B cell (primary cell): ENCODE measurements around the gene CALHM3. TPM values are rescaled to one million over a fixed set of nuclear protein-coding genes. Genes with fewer than 3 reads are reported as not detected.

Source experiments
- ATAC-seq: fragments of 200-7000 bp; cut with Tn5 transposase; one replicate; pipeline ENCODE4 v1.10.0; 2021; ENCODE audit warnings: low read depth, mild to moderate bottlenecking, moderate number of reproducible peaks, moderate library complexity
- CTCF ChIA-PET: fragments of 350-600 bp; sonication (Branson Sonifier 250); formaldehyde crosslinking; loops from one replicate; lab custom pipeline; 2021; ENCODE audit warnings: antibody characterized with exemption, inconsistent platforms; lab: Charles Lee
- POLR2A ChIA-PET: fragments of 350-600 bp; sonication (Branson Sonifier 250); formaldehyde crosslinking; loops from one replicate; lab custom pipeline; 2021; ENCODE audit warnings: antibody characterized with exemption; lab: Charles Lee
- DNase-seq: peaks from one replicate; pipeline ENCODE4 v3.0.0; 2013
- H2AFZ ChIP-seq: 2 replicates; pipeline ENCODE4 v1.6.1; 2012; ENCODE audit warnings: mild to moderate bottlenecking, low read depth, low read length; ENCODE audit not compliant: insufficient read depth, poor library complexity, severe bottlenecking
- H3K27ac ChIP-seq, 2 donors: 1 replicate in 1 of 2; 2 replicates in 1 of 2; pipeline ENCODE4 v1.5.1; 2012 to 2013; ENCODE audit warnings: low read length in 2 of 2, mild to moderate bottlenecking in 2 of 2, moderate library complexity in 1 of 2
- H3K27me3 ChIP-seq, 4 experiments: fragments of 200-600 bp in 1 of 4; sonication (generic) in 1 of 4; replicated peaks in 1 of 4; 1 replicate in 2 of 4; 2 replicates in 2 of 4; pipeline versions ENCODE4 v1.6.1 to v1.7.0; 2013 to 2016; ENCODE audit warnings: low read length in 3 of 4, mild to moderate bottlenecking in 2 of 4, mixed read lengths in 1 of 4, moderate library complexity in 1 of 4; ENCODE audit not compliant: insufficient read depth in 4 of 4, control insufficient read depth in 3 of 4; ENCODE audit errors: control extremely low read depth in 1 of 4
- H3K36me3 ChIP-seq, 2 experiments: replicated peaks in 1 of 2; 1 replicate in 1 of 2; 2 replicates in 1 of 2; pipeline versions ENCODE4 v1.6.1 to v1.7.1; 2013; ENCODE audit warnings: low read length in 1 of 2; ENCODE audit not compliant: insufficient read depth in 2 of 2, control insufficient read depth in 1 of 2; ENCODE audit errors: control extremely low read depth in 1 of 2, extremely low read depth in 1 of 2
- H3K4me1 ChIP-seq, 2 donors: fragments of 200-600 bp in 1 of 2; sonication (generic) in 1 of 2; 1 replicate in 1 of 2; 2 replicates in 1 of 2; pipeline versions ENCODE4 v1.5.1 to v1.6.1; 2013 to 2017; ENCODE audit warnings: low read length in 2 of 2; ENCODE audit not compliant: control insufficient read depth in 2 of 2, insufficient read depth in 2 of 2
- H3K4me2 ChIP-seq: replicated peaks from 2 replicates; pipeline ENCODE3; 2012; ENCODE audit warnings: mild to moderate bottlenecking, low read depth, low read length; ENCODE audit not compliant: poor library complexity, severe bottlenecking
- H3K4me3 ChIP-seq, 5 experiments: fragments of 200-600 bp in 1 of 5; sonication (generic) in 1 of 5; 1 replicate in 3 of 5; 2 replicates in 2 of 5; pipeline versions ENCODE4 v1.5.1 to v1.7.0; 2011 to 2016; ENCODE audit warnings: low read length in 4 of 5, mild to moderate bottlenecking in 4 of 5, low read depth in 2 of 5, control low read depth in 1 of 5, moderate library complexity in 1 of 5; ENCODE audit not compliant: insufficient read depth in 1 of 5; ENCODE audit errors: control extremely low read depth in 1 of 5, extremely low read depth in 1 of 5
- H3K79me2 ChIP-seq: fragments of 200-600 bp; sonication (generic); one replicate; pipeline ENCODE4 v1.6.0; 2016; ENCODE audit warnings: low read length; ENCODE audit not compliant: control insufficient read depth, insufficient read depth
- H3K9ac ChIP-seq: fragments of 200-600 bp; sonication (generic); 2 replicates; pipeline ENCODE4 v1.6.1; 2017; ENCODE audit warnings: mild to moderate bottlenecking, low read length, moderate library complexity
- H3K9me3 ChIP-seq, 3 donors: one replicate each; pipeline versions ENCODE4 v1.6.1 to v1.7.1; 2013; ENCODE audit warnings: low read length in 2 of 3; ENCODE audit not compliant: control insufficient read depth in 2 of 3, insufficient read depth in 1 of 3; ENCODE audit errors: control extremely low read depth in 1 of 3
- H4K20me1 ChIP-seq: 2 replicates; pipeline ENCODE4 v1.6.0; 2012; ENCODE audit warnings: mild to moderate bottlenecking, low read length; ENCODE audit not compliant: insufficient read depth, control insufficient read depth, poor library complexity, severe bottlenecking
- H3K27ac Mint-ChIP-seq: one replicate; pipeline ENCODE4 v1.8.0; 2021; ENCODE audit warnings: mixed read lengths
- H3K27me3 Mint-ChIP-seq: one replicate; pipeline ENCODE4 v1.8.0; 2021; ENCODE audit warnings: mixed read lengths
- H3K4me1 Mint-ChIP-seq: one replicate; pipeline ENCODE4 v1.8.0; 2021; ENCODE audit warnings: mixed read lengths
- H3K4me3 Mint-ChIP-seq: one replicate; pipeline ENCODE4 v1.8.0; 2021; ENCODE audit warnings: mixed read lengths
- H3K9me3 Mint-ChIP-seq: one replicate; pipeline ENCODE4 v1.8.0; 2022; ENCODE audit warnings: mixed read lengths; ENCODE audit not compliant: insufficient read depth
- EZH2 ChIP-seq: IDR thresholded peaks from 2 replicates; pipeline ENCODE4 v1.6.1; 2012; ENCODE audit warnings: borderline replicate concordance, low read depth, mild to moderate bottlenecking, moderate library complexity, low read length; ENCODE audit not compliant: insufficient read depth, poor library complexity, severe bottlenecking
- WGBS: methylation state at CpG from one replicate; pipeline ENCODE4 v1.1.5; 2013; ENCODE audit warnings: missing lambda C conversion rate; ENCODE audit not compliant: insufficient coverage; 5-methylcytosine and 5-hydroxymethylcytosine counted together
- intact Hi-C: fragments of 100-400 bp; cut with micrococcal nuclease; formaldehyde crosslinking; loops from one replicate; pipeline ENCODE4 v1.10.0; 2022
- polyA plus RNA-seq: library from polyadenylated mRNA; depleted of rRNA; stranded (reverse); fragments of >200 nt; gene quantifications from 2 replicates; pipeline ENCODE4 v1.2.3, GENCODE V29; 2012
- total RNA-seq, 2 donors: library from RNA; stranded (reverse); fragments of 120-200 nt in 1 of 2; gene quantifications; 1 replicate in 1 of 2; 2 replicates in 1 of 2; pipeline versions ENCODE4 v1.2.3 to v1.2.4, GENCODE V29; 2013 to 2022
- TF ChIP-seq, protein P1 (sequence below): fragments of 200-600 bp; IDR thresholded peaks from one replicate; pipeline ENCODE4 v1.8.0; 2022; ENCODE audit warnings: antibody characterized with exemption, mild to moderate bottlenecking

Gene CALHM3
- total and polyA plus RNA-seq, 2 donors (not counting 1 experiment from before 2014, with no cell fraction given), result not detected

DNA sequence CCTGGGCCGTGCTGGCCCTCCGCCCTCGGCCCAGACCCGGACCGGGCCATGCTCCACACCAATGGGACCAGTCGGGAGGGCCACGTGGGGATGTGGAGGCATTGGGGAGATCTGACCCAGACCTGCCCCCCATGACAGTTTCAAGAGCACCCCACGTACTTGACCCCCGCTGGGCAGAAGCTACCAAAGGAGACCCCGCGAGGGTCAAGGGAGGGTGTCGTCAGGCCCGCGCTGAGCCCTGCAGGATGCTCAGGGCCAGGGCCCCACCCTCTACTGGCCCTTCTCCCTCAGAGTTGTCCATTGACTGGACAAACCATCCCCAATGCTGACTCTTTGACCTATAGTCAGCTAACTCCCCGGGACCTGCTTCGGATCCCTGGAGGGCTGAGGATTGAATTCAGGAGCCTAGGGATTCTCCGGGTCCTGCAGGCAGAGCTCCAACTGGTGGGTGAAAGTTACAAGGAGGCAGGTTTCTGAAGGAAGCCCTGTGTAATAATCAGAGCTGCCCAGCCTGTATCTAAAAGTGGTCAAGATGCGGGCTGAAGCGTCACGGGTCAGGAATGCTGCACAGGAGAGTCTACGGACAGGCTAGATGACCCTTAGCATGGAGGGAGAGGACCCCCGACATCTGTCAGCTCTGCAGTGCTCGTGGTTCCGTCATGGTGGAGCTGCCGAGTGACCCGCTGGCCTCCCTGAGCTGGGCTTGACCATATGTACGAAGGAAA, 26.4 kb downstream of the CALHM3 start:
- Mint-ChIP-seq H3K27ac (peak overlapping the region; percentile 89), H3K27me3 (no peaks in the 10 kb centered on the region), H3K9me3 (no peaks in the 10 kb centered on the region), H3K4me3 (peak overlapping the region; percentile 93), H3K4me1 (peaks cover 44% of the 10 kb centered on the region)
- ChIA-PET CTCF (interaction anchor here (0.6 to 7.1 kb wide), 12 partner anchors 10 to 1247 kb away, joined by 3 to 50 read pairs (median 6); no protein-coding TSS in a partner anchor), POLR2A (interaction anchor here (0.5 to 2.5 kb wide), 5 partner anchors 14 to 35 kb away, joined by 3 to 24 read pairs (median 6); no protein-coding TSS in a partner anchor)
- peaks cover 20 to 39% of the 10 kb centered on the region in 2 donors for H3K4me1 ChIP-seq
- peaks cover 18% of the 10 kb centered on the region for H3K79me2 ChIP-seq
- TF ChIP-seq EZH2, result no peak
- TF ChIP-seq, protein P1, sequence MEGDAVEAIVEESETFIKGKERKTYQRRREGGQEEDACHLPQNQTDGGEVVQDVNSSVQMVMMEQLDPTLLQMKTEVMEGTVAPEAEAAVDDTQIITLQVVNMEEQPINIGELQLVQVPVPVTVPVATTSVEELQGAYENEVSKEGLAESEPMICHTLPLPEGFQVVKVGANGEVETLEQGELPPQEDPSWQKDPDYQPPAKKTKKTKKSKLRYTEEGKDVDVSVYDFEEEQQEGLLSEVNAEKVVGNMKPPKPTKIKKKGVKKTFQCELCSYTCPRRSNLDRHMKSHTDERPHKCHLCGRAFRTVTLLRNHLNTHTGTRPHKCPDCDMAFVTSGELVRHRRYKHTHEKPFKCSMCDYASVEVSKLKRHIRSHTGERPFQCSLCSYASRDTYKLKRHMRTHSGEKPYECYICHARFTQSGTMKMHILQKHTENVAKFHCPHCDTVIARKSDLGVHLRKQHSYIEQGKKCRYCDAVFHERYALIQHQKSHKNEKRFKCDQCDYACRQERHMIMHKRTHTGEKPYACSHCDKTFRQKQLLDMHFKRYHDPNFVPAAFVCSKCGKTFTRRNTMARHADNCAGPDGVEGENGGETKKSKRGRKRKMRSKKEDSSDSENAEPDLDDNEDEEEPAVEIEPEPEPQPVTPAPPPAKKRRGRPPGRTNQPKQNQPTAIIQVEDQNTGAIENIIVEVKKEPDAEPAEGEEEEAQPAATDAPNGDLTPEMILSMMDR, result no peak
- H3K36me3 ChIP-seq, result peaks cover 0 to 5% of the 10 kb centered on the region in 2 experiments
- H3K4me3 ChIP-seq, result peak overlapping the region; percentile 7 to 91 (median 64)
- peaks cover 0 to 6% (median 0%) of the 10 kb centered on the region in 4 experiments for H3K27me3 ChIP-seq
- H3K4me2 ChIP-seq, result peak overlapping the region; percentile 98
- DNase-seq, result no peak
- intact Hi-C loops, result loop anchor here (1.0 kb wide), 2 partner anchors 19 to 30 kb away; no protein-coding TSS in a partner anchor
- no peaks in the 10 kb centered on the region for H4K20me1 ChIP-seq
- ATAC-seq, result no peak
- WGBS, result 36% methylated on average over 25 of the region's 27 CpGs
- H3K9me3 ChIP-seq, result no peaks in the 10 kb centered on the region
- peak overlapping the region; percentile 98 for H2AFZ ChIP-seq
- peak overlapping the region; percentile 24 to 71 for H3K27ac ChIP-seq
- peak overlapping the region; percentile 90 for H3K9ac ChIP-seq
